Esophagus muscularis mucosa (tissue), 4 donors: ENCODE data around the gene PRKCD. TPM values are rescaled to one million over a fixed set of nuclear protein-coding genes. Genes with fewer than 3 reads are reported as not detected.

Experiments used
- DNase-seq: peaks from one replicate; pipeline ENCODE4 v3.0.0-alpha.2; 2017; ENCODE audit errors: extremely low spot score
- H3K27ac ChIP-seq, 4 donors: fragments of 200-600 bp; sonication (generic); replicated peaks in 1 of 4; 1 replicate in 3 of 4; 2 replicates in 1 of 4; pipeline ENCODE4 v1.5.1; 2016 to 2019; ENCODE audit warnings: mild to moderate bottlenecking in 1 of 4
- H3K27me3 ChIP-seq, 4 donors: fragments of 200-600 bp; sonication (generic); one replicate each; pipeline versions ENCODE4 v1.5.1 to v1.6.0; 2016 to 2019
- H3K36me3 ChIP-seq, 4 donors: fragments of 200-600 bp; sonication (generic); one replicate each; pipeline ENCODE4 v1.5.1; 2016 to 2019
- H3K4me1 ChIP-seq, 4 donors: fragments of 200-600 bp; sonication (generic); one replicate each; pipeline ENCODE4 v1.5.1; 2016 to 2019
- H3K4me3 ChIP-seq, 4 donors: fragments of 200-600 bp; sonication (generic); 1 replicate in 2 of 4; 2 replicates in 2 of 4; pipeline ENCODE4 v1.5.1; 2016 to 2019; ENCODE audit warnings: mild to moderate bottlenecking in 4 of 4, moderate library complexity in 1 of 4
- H3K9me3 ChIP-seq, 4 donors: fragments of 200-600 bp; sonication (generic); 1 replicate in 3 of 4; 2 replicates in 1 of 4; pipeline ENCODE4 v1.5.1; 2016 to 2019
- CTCF ChIP-seq, 3 experiments: fragments of 200-600 bp in 2 of 3; fragments of 450-650 bp in 1 of 3; sonication (generic) in 2 of 3; IDR thresholded peaks; one replicate each; pipeline ENCODE4 v1.5.1; 2017 to 2019; ENCODE audit warnings: antibody characterized with exemption in 3 of 3, mild to moderate bottlenecking in 2 of 3, moderate library complexity in 1 of 3
- EP300 ChIP-seq: sonication (generic); formaldehyde crosslinking; IDR thresholded peaks from one replicate; pipeline ENCODE4 v1.6.1; 2017; ENCODE audit warnings: antibody characterized with exemption
- POLR2A ChIP-seq: fragments of 450-650 bp; IDR thresholded peaks from one replicate; pipeline ENCODE4 v1.6.1; 2017; ENCODE audit warnings: antibody characterized with exemption, moderate library complexity, mild to moderate bottlenecking, low read depth
- POLR2AphosphoS5 ChIP-seq, 2 donors: sonication (generic); formaldehyde crosslinking; IDR thresholded peaks; one replicate each; pipeline ENCODE4 v1.6.1; 2017; ENCODE audit warnings: antibody characterized with exemption in 2 of 2
- WGBS: methylation state at CpG from one replicate; pipeline ENCODE4 v1.1.5; 2018; 5-methylcytosine and 5-hydroxymethylcytosine counted together
- intact Hi-C: fragments of 100-400 bp; cut with DNase I; formaldehyde crosslinking; loops from one replicate; pipeline ENCODE4 v1.15.1; 2023
- total RNA-seq, 4 donors: library from RNA; depleted of rRNA; stranded (reverse); fragments of >200 nt; gene quantifications; one replicate each; pipeline versions ENCODE4 v1.1.0 to v1.2.1, GENCODE V29; 2016

PRKCD gene
- total RNA-seq, 4 donors from 2014 or later: 7.0 to 16.7 (median 12.4) TPM

DNA sequence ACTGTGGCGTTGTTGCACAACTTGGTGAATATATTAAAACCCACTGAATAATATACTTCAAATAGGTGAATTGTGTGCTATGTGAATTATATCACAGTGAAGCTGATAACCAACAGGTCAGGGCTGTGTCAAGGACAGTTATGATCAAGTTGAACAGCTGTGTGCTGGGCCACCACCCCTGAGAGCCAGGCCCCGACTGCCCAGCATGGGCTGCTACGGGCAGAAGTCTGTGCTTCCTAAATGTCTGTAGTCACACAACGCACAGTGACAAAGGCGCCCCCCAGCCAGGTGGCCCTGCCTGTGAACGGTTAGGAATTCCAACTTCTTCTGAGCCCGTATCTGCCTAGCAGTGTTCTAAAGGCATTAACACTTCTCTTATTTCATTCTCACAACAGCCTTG lies 62.0 kb downstream of the PRKCD start:
- Histone ChIP-seq H3K36me3 (peaks cover 48 to 55% (median 53%) of the 10 kb centered on the region in 4 donors), H3K9me3 (no peaks in the 10 kb centered on the region), H3K27ac (no peak overlapping the region), H3K4me1 (peaks cover 0 to 6% (median 2%) of the 10 kb centered on the region in 4 donors), H3K27me3 (no peaks in the 10 kb centered on the region), H3K4me3 (no peak overlapping the region)
- WGBS: 80% methylated on average over 7 of the region's 7 CpGs
- intact Hi-C loops: loop anchor here (5.0 kb wide), 1 partner anchor 489 kb away; no protein-coding TSS in a partner anchor
- DNase-seq: no peak
- TF ChIP-seq POLR2AphosphoS5 (IDR thresholded peaks at IDR 0.05): no peak
- TF ChIP-seq CTCF (IDR thresholded peaks at IDR 0.05): no peak
- TF ChIP-seq POLR2A: no peak
- TF ChIP-seq EP300: no peak

DNA sequence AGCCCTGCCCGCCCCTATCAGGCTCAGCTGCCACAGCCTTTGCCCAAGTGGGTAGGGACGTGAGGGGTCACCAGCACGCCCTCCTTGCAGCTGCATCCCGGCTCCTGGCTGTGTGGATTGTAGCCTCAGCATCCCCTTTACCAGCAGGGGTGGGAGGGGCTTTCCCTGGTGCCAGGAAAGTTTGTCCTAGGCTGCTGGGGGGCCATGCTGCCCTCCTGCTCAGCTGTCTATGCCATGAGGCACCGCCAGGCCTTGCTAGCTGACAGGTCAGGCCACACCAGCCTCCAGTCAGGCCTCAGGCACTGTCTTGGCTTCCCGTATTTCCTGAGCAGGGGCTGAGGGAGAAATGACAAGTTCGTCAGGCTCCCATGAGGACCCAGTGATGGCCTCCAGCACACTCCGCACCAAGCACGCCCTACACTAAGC lies 62.5 kb downstream of the PRKCD start:
- H3K4me1 ChIP-seq: peaks cover 0 to 6% (median 2%) of the 10 kb centered on the region in 4 donors
- no peak for TF ChIP-seq POLR2AphosphoS5 (IDR thresholded peaks at IDR 0.05)
- no peak for TF ChIP-seq CTCF (IDR thresholded peaks at IDR 0.05)
- TF ChIP-seq EP300: no peak
- TF ChIP-seq POLR2A: no peak
- H3K36me3 ChIP-seq: peaks cover 53 to 60% (median 58%) of the 10 kb centered on the region in 4 donors
- intact Hi-C loops: loop anchor here (5.0 kb wide), 1 partner anchor 489 kb away; no protein-coding TSS in a partner anchor
- DNase-seq: no peak
- no peak overlapping the region for H3K27ac ChIP-seq
- H3K4me3 ChIP-seq: no peak overlapping the region
- 82% methylated on average over 5 of the region's 9 CpGs for WGBS
- no peaks in the 10 kb centered on the region for H3K27me3 ChIP-seq
- no peaks in the 10 kb centered on the region for H3K9me3 ChIP-seq

- TF ChIP-seq POLR2AphosphoS5 (IDR thresholded peaks at IDR 0.05): no peak
- TF ChIP-seq POLR2A: no peak
- no peak for TF ChIP-seq CTCF (IDR thresholded peaks at IDR 0.05)
- no peak for TF ChIP-seq EP300
- Histone ChIP-seq H3K9me3 (no peaks in the 10 kb centered on the region), H3K27ac (no peak overlapping the region), H3K36me3 (peaks cover 58 to 65% (median 63%) of the 10 kb centered on the region in 4 donors), H3K27me3 (no peaks in the 10 kb centered on the region), H3K4me3 (no peak overlapping the region), H3K4me1 (peaks cover 0 to 6% (median 2%) of the 10 kb centered on the region in 4 donors)
- 82% methylated on average over 2 of the region's 5 CpGs for WGBS
- no peak for DNase-seq
- intact Hi-C loops: loop anchor here (5.0 kb wide), 1 partner anchor 488 kb away; no protein-coding TSS in a partner anchor
Observed at GRCh38 chr3:53224026-53224425, 63.0 kb downstream of the PRKCD start.

- intact Hi-C loops: loop anchor here (5.0 kb wide), 1 partner anchor 488 kb away; no protein-coding TSS in a partner anchor
- Histone ChIP-seq H3K4me3 (no peak overlapping the region), H3K27ac (no peak overlapping the region), H3K9me3 (no peaks in the 10 kb centered on the region), H3K36me3 (peaks cover 63 to 70% (median 68%) of the 10 kb centered on the region in 4 donors), H3K27me3 (no peaks in the 10 kb centered on the region), H3K4me1 (peaks cover 0 to 6% (median 2%) of the 10 kb centered on the region in 4 donors)
- TF ChIP-seq CTCF (IDR thresholded peaks at IDR 0.05): no peak
- TF ChIP-seq POLR2A: no peak
- no peak for TF ChIP-seq EP300
- no peak for TF ChIP-seq POLR2AphosphoS5 (IDR thresholded peaks at IDR 0.05)
- no peak for DNase-seq
- WGBS: 80% methylated on average over 3 of the region's 5 CpGs
Observed at GRCh38 chr3:53224536-53224935, 63.5 kb downstream of the PRKCD start.

GRCh38 chr3:53225181-53225580 lies 64.2 kb downstream of the PRKCD start:
- no peaks in the 10 kb centered on the region for H3K27me3 ChIP-seq
- H3K4me3 ChIP-seq: no peak overlapping the region
- peaks cover 70 to 76% (median 74%) of the 10 kb centered on the region in 4 donors for H3K36me3 ChIP-seq
- no peak overlapping the region for H3K27ac ChIP-seq
- DNase-seq: no peak
- intact Hi-C loops: loop anchor here (5.0 kb wide), 1 partner anchor 67 kb away; no protein-coding TSS in a partner anchor
- no peak for TF ChIP-seq EP300
- 76% methylated on average over 3 of the region's 6 CpGs for WGBS
- H3K9me3 ChIP-seq: no peaks in the 10 kb centered on the region
- H3K4me1 ChIP-seq: peaks cover 0 to under 1% (median under 1%) of the 10 kb centered on the region in 4 donors
